H9 (cell line): Measurements from ENCODE around the gene BIRC7. TPM values are rescaled to one million over a fixed set of nuclear protein-coding genes. Genes with fewer than 3 reads are reported as not detected.

ENCODE experiments used
- DNase-seq: peaks from one replicate; pipeline ENCODE4 v3.0.0-alpha.2; 2017
- H2AFZ ChIP-seq: one replicate; pipeline ENCODE4 v1.6.1; 2013; ENCODE audit warnings: mild to moderate bottlenecking, low read length, control low read depth, moderate library complexity
- H2AK5ac ChIP-seq: 2 replicates; pipeline ENCODE4 v1.6.1; 2013; ENCODE audit warnings: low read length, control low read depth, mixed read lengths; ENCODE audit not compliant: insufficient read length
- H2BK120ac ChIP-seq: one replicate; pipeline ENCODE4 v1.6.1; 2013; ENCODE audit warnings: low read depth, mild to moderate bottlenecking, low read length, control low read depth, inconsistent platforms; ENCODE audit not compliant: poor library complexity, severe bottlenecking
- H2BK12ac ChIP-seq: 2 replicates; pipeline ENCODE4 v1.6.1; 2013; ENCODE audit warnings: low read length, control low read depth, mixed read lengths, low read depth; ENCODE audit not compliant: insufficient read length
- H2BK15ac ChIP-seq: 2 replicates; pipeline ENCODE4 v1.6.1; 2013; ENCODE audit warnings: low read depth, low read length, control low read depth
- H2BK20ac ChIP-seq: one replicate; pipeline ENCODE4 v1.6.1; 2013; ENCODE audit warnings: low read depth, mild to moderate bottlenecking, low read length, control low read depth, inconsistent platforms; ENCODE audit not compliant: poor library complexity, severe bottlenecking
- H2BK5ac ChIP-seq: 2 replicates; pipeline ENCODE4 v1.6.1; 2013; ENCODE audit warnings: low read length, control low read depth, mixed read lengths; ENCODE audit not compliant: insufficient read length
- H3K14ac ChIP-seq: 2 replicates; pipeline ENCODE4 v1.6.1; 2013; ENCODE audit warnings: low read length, control low read depth; ENCODE audit not compliant: insufficient read depth
- H3K18ac ChIP-seq: 2 replicates; pipeline ENCODE4 v1.6.1; 2013; ENCODE audit warnings: low read depth, mild to moderate bottlenecking, mixed read lengths, low read length, control low read depth; ENCODE audit not compliant: insufficient read length
- H3K23ac ChIP-seq: 2 replicates; pipeline ENCODE4 v1.6.1; 2013; ENCODE audit warnings: low read length, control low read depth, mixed read lengths, low read depth; ENCODE audit not compliant: insufficient read length
- H3K23me2 ChIP-seq: 2 replicates; pipeline ENCODE4 v1.6.1; 2013; ENCODE audit warnings: low read depth, mild to moderate bottlenecking, mixed read lengths, low read length, control low read depth; ENCODE audit not compliant: insufficient read length, poor library complexity, severe bottlenecking
- H3K27ac ChIP-seq: 2 replicates; pipeline ENCODE4 v1.5.1; 2013; ENCODE audit warnings: low read length, control low read depth, mixed read lengths, low read depth; ENCODE audit not compliant: insufficient read length
- H3K27me3 ChIP-seq: 2 replicates; pipeline ENCODE4 v1.6.1; 2013; ENCODE audit warnings: low read length, control low read depth, inconsistent platforms; ENCODE audit not compliant: insufficient read depth
- H3K4ac ChIP-seq: 2 replicates; pipeline ENCODE4 v1.6.1; 2013; ENCODE audit warnings: low read depth, mild to moderate bottlenecking, control low read depth, inconsistent platforms, low read length, moderate library complexity
- H3K4me1 ChIP-seq: 2 replicates; pipeline ENCODE4 v1.6.1; 2013; ENCODE audit warnings: low read length, control low read depth, inconsistent platforms; ENCODE audit not compliant: insufficient read depth
- H3K4me2 ChIP-seq: 2 replicates; pipeline ENCODE4 v1.6.1; 2013; ENCODE audit warnings: low read length, control low read depth, mixed read lengths; ENCODE audit not compliant: insufficient read length, insufficient read depth
- H3K56ac ChIP-seq: 2 replicates; pipeline ENCODE4 v1.6.1; 2013; ENCODE audit warnings: low read depth, mild to moderate bottlenecking, mixed read lengths, low read length, control low read depth; ENCODE audit not compliant: insufficient read length
- H3K79me1 ChIP-seq: 2 replicates; pipeline ENCODE4 v1.6.1; 2013; ENCODE audit warnings: low read depth, mild to moderate bottlenecking, moderate library complexity, low read length, control low read depth, inconsistent platforms; ENCODE audit not compliant: insufficient read depth, poor library complexity, severe bottlenecking
- H3K79me2 ChIP-seq: 2 replicates; pipeline ENCODE4 v1.6.1; 2013; ENCODE audit warnings: low read length, control low read depth, inconsistent platforms; ENCODE audit not compliant: insufficient read depth
- H3K9ac ChIP-seq: 2 replicates; pipeline ENCODE4 v1.6.1; 2013; ENCODE audit warnings: low read length, control low read depth, mixed read lengths; ENCODE audit not compliant: insufficient read length; ENCODE audit errors: extremely low read depth
- H3K9me3 ChIP-seq: one replicate; pipeline ENCODE4 v1.6.1; 2013; ENCODE audit warnings: low read depth, low read length, inconsistent platforms; ENCODE audit not compliant: control insufficient read depth
- H3T11ph ChIP-seq: one replicate; pipeline ENCODE4 v1.6.1; 2013; ENCODE audit warnings: mild to moderate bottlenecking, low read length, control low read depth, inconsistent platforms
- H4K20me1 ChIP-seq: one replicate; pipeline ENCODE4 v1.6.1; 2013; ENCODE audit not compliant: control insufficient read depth, insufficient read length, insufficient read depth
- H4K5ac ChIP-seq: 2 replicates; pipeline ENCODE4 v1.6.1; 2013; ENCODE audit warnings: low read depth, mild to moderate bottlenecking, mixed read lengths, low read length, control low read depth; ENCODE audit not compliant: insufficient read length
- H4K8ac ChIP-seq: replicated peaks from 2 replicates; pipeline ENCODE4 v1.6.1; 2013; ENCODE audit warnings: low read length, control low read depth, mixed read lengths, low read depth; ENCODE audit not compliant: insufficient read length
- H4K91ac ChIP-seq: 2 replicates; pipeline ENCODE4 v1.6.1; 2013; ENCODE audit warnings: low read depth, mild to moderate bottlenecking, moderate library complexity, mixed read lengths, low read length, control low read depth; ENCODE audit not compliant: insufficient read length
- H3K27ac Mint-ChIP-seq, 3 experiments: 2 replicates in 2 of 3; 3 replicates in 1 of 3; pipeline ENCODE4 v1.8.0; 2020 to 2021; ENCODE audit warnings: mixed read lengths in 3 of 3, mild to moderate bottlenecking in 1 of 3, moderate library complexity in 1 of 3
- H3K27me3 Mint-ChIP-seq: 2 replicates; pipeline ENCODE4 v1.8.0; 2021; ENCODE audit warnings: low read depth, mild to moderate bottlenecking, moderate library complexity, mixed read lengths
- H3K36me3 Mint-ChIP-seq, 3 experiments: 2 replicates in 2 of 3; 3 replicates in 1 of 3; pipeline ENCODE4 v1.8.0; 2020 to 2021; ENCODE audit warnings: low read depth in 3 of 3, mixed read lengths in 3 of 3; ENCODE audit not compliant: insufficient read depth in 1 of 3
- H3K4me1 Mint-ChIP-seq, 2 experiments: 2 replicates each; pipeline ENCODE4 v1.8.0; 2020; ENCODE audit warnings: mixed read lengths in 2 of 2
- H3K4me3 Mint-ChIP-seq, 2 experiments: 2 replicates in 1 of 2; 3 replicates in 1 of 2; pipeline ENCODE4 v1.8.0; 2020 to 2021; ENCODE audit warnings: mild to moderate bottlenecking in 2 of 2, mixed read lengths in 2 of 2, moderate library complexity in 1 of 2
- H3K9me3 Mint-ChIP-seq, 2 experiments: 2 replicates in 1 of 2; 3 replicates in 1 of 2; pipeline ENCODE4 v1.8.0; 2020; ENCODE audit warnings: mild to moderate bottlenecking in 2 of 2, mixed read lengths in 2 of 2, moderate library complexity in 1 of 2
- CTCF ChIP-seq: fragments of 200-600 bp; sonication (generic); conservative IDR thresholded peaks from 3 replicates; pipeline ENCODE4 v1.8.0; 2021; ENCODE audit warnings: antibody characterized with exemption, mild to moderate bottlenecking
- WGBS: extraction: QIAGEN DNeasy Blood & Tissue Kit; methylation state at CpG from one replicate; pipeline ENCODE4 v1.1.7; 2013; ENCODE audit warnings: missing lambda C conversion rate, low lambda C conversion rate, mixed read lengths; ENCODE audit not compliant: insufficient read length; ENCODE audit errors: extremely low coverage; 5-methylcytosine and 5-hydroxymethylcytosine counted together
- total RNA-seq: library from RNA; stranded (reverse); gene quantifications from 2 replicates; pipeline ENCODE4 v1.2.1, GENCODE V29; 2021

The BIRC7 gene
- total RNA-seq, 1 experiment from 2014 or later: not detected

GRCh38 chr20:63202021-63202420, 33.7 kb upstream of the BIRC7 start:
- WGBS: no CpG with 5 or more reads among the region's 17 CpGs
- peaks cover 12 to 17% of the 10 kb centered on the region in 2 experiments for H3K4me1 Mint-ChIP-seq
- no peak for TF ChIP-seq CTCF

More at GRCh38 chr20:63202021-63202420, 33.7 kb upstream of the BIRC7 start:
- Histone ChIP-seq H3K9ac (no peak overlapping the region), H3K79me1 (peaks cover 13% of the 10 kb centered on the region), H2AK5ac (no peak overlapping the region), H4K20me1 (no peaks in the 10 kb centered on the region), H3K9me3 (no peaks in the 10 kb centered on the region), H4K8ac (no peak overlapping the region), H2AFZ (no peak overlapping the region), H4K91ac (no peak overlapping the region), H3K4ac (no peak overlapping the region), H3K23ac (no peak overlapping the region), H2BK20ac (no peak overlapping the region), H3K27me3 (no peaks in the 10 kb centered on the region), H2BK12ac (no peak overlapping the region), H3K79me2 (peaks cover 21% of the 10 kb centered on the region; the same call in 1 of the 2 replicates), H2BK15ac (no peak overlapping the region), H4K5ac (no peak overlapping the region), H3K4me2 (no peak overlapping the region), H3K27ac (no peak overlapping the region), H3K56ac (no peak overlapping the region), H3K14ac (no peak overlapping the region), H2BK5ac (no peak overlapping the region), H2BK120ac (no peak overlapping the region), H3T11ph (no peak overlapping the region), H3K4me1 (no peaks in the 10 kb centered on the region), H3K23me2 (no peaks in the 10 kb centered on the region), H3K18ac (no peak overlapping the region)
- H3K27ac Mint-ChIP-seq: no peak overlapping the region
- no peaks in the 10 kb centered on the region for H3K9me3 Mint-ChIP-seq
- H3K27me3 Mint-ChIP-seq: no peaks in the 10 kb centered on the region
- peaks cover 22 to 84% (median 83%) of the 10 kb centered on the region in 3 experiments; a peak in 6 of 7 replicates for H3K36me3 Mint-ChIP-seq
- no peak for DNase-seq
- no peak overlapping the region for H3K4me3 Mint-ChIP-seq
